Amniotic epithelial cell (primary cell): ENCODE measurements around the gene LAT.
A peak's percentile ranks its signal among the peaks of the same experiment; 100 is the strongest.
"Not testable (repeated sequence)": the region's sequence is repeated elsewhere in the genome, so short reads cannot be mapped to it uniquely, and the experiment has no call there.

Experiments
- DNase-seq: peaks from one replicate; pipeline ENCODE4 v3.0.0-alpha.2; 2010; ENCODE audit warnings: low read depth

The LAT gene

GRCh38 chr16:28984619-28985135 is at the start of gene LAT:
Gene LAT, plus strand, starts transcription at chr16:28985052. Its CDS starts 366 bp downstream, at chr16:28985418.
- no peak for DNase-seq

DNA sequence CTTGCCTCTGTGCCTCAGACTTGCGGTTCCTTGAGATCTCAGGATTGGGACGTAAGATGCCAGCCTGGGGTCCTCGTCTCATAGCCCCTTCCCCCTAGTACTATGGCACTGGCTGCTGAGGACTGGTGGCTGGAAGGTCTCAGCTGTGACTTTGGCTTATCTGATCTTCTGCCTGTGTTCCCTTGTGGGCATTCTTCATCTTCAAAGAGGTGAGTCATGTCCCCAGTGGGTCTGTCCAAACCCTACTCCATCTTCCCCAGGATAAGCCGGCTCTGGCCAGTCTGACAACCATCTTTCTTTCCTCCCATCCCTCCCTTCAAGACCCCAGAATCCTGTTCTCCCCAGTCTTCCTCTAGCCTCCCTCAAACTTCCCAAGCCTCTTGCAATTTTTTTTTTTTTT is 49.5 kb upstream of the LAT start:
- DNase-seq = no peak

DNA sequence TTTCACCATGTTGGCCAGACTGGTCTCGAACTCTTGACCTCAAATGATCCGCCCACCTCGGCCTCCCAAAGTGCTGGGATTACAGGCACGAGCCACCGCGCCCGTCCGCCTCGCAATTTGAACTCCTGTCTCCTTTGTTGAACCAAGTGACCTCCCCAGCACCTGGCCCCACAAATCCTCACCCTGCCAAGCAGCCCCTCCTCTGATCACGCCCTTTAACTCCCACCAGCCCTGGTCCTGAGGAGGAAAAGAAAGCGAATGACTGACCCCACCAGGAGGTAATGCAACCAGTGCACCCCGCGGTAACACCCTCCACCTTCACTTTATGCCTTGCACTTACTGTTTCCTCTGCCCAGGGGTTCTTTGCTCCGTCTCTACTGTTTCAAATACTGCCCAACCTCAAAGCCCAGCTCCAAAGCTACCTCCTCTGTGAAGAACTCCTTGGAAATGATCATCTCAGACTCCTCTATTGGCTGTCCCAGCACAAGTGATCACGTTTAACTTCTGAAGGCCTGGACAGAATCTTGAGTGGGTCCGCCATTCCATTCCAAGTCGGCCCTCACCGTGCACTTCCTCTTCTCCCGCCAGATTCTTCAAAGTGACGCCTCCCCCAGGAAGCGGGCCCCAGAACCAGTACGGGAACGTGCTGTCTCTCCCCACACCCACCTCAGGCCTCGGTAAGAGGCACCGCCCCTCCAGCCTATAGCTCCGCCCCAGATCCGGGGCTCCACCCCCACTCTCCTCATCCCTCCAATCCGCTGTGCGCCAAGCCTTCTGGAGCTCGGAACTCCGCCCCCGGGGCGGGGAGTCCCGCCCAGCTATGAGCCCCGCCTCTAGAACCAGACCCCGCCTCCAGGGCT is 48.7 kb upstream of the LAT start:
- DNase-seq = peak; percentile 79

GRCh38 chr16:28936784-28937155 is 48.1 kb upstream of the LAT start:
- no peak for DNase-seq

DNA sequence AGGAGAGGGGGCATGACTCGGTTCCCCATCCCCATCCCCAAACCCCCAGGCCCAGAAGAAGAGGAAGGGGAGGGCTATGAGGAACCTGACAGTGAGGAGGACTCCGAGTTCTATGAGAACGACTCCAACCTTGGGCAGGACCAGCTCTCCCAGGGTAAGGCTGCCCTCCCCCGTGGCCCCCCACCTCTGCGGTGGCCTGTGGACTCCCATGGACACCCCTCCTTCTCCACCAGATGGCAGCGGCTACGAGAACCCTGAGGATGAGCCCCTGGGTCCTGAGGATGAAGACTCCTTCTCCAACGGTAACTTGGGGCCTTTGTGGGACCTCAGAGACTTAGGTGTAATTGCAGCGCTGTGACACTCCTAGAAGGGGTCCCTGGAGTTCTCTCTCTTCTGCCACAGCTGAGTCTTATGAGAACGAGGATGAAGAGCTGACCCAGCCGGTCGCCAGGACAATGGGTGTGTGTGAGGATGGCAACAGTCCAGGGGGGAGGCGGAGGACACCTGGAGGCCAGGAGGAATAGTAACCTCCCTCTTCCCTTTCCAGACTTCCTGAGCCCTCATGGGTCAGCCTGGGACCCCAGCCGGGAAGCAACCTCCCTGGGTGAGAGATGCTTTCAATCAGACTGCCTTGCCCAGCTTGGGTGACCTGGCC is 47.5 kb upstream of the LAT start:
- no peak for DNase-seq

DNA sequence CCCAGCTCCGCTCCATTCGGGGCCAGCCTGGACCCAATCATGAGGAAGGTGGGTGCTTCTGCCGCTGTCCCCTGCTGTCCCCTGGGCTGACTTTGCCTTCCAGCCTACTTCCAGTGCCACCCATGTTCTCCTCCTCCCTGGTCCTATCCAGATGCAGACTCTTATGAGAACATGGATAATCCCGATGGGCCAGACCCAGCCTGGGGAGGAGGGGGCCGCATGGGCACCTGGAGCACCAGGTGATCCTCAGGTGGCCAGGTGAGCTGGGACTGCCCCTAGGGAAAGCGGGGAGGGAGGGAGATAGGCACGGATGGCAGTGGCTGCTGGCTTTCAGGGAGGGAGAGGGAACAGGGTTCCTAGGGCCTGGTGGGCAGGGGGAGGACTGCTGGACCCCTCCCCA is 46.1 kb upstream of the LAT start:
- no peak for DNase-seq

GRCh38 chr16:28939825-28940224 is 45.0 kb upstream of the LAT start:
- DNase-seq = not testable (repeated sequence)

GRCh38 chr16:28943281-28943680 is 41.6 kb upstream of the LAT start:
- DNase-seq = no peak

- no peak for DNase-seq
Observed at GRCh38 chr16:28946681-28947080, 38.2 kb upstream of the LAT start.

- DNase-seq = peak; percentile 100
Observed at GRCh38 chr16:28950648-28951409, 34.0 kb upstream of the LAT start, which contains the start of gene NFATC2IP. Gene NFATC2IP, plus strand, starts transcription at chr16:28950937. Its CDS starts 75 bp downstream, at chr16:28951012.

- no peak for DNase-seq
Observed at GRCh38 chr16:28951410-28951943, 33.4 kb upstream of the LAT start.

DNA sequence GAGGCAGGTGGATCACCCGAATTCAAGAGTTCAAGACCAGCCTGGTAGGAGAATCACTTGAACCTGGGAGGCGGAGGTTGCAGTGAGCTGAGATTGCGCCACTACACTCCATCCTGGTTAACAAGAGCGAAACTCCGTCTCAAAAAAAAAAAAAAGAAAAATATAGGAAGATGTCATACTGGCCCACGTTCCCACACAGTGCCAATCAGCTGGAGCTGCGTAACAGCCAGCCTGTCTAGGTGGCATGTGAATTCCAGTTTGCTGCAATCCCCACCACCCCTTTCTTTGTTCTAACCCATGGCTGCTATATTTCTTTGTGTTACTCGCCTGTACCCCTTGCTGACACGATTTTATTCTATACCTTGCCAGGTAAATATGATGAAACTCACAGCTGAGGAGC is 26.6 kb upstream of the LAT start:
- no peak for DNase-seq

DNA sequence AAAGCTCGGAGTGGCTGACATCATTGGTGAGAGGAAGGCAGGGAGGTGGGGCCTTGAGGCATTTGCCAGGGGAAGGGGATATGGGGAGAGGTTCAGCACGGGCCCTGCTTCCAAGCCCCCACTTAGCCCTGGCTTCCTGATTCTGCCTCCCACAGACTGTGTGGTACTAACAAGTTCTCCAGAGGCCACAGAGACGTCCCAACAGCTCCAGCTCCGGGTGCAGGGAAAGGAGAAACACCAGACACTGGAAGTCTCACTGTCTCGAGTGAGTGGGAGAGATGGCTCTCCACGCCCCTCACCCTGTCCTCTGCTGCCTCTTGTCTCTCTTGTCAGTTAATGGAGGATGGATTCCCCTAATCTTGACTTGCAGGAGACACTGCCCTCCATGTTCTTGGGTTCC is 26.0 kb upstream of the LAT start:
- no peak for DNase-seq

GRCh38 chr16:28964072-28964471 is 20.8 kb upstream of the LAT start:
- no peak for DNase-seq

- no peak for DNase-seq
Observed at GRCh38 chr16:28964496-28964895, 20.4 kb upstream of the LAT start.

- no peak for DNase-seq
Observed at GRCh38 chr16:28967156-28967555, 17.7 kb upstream of the LAT start.

DNA sequence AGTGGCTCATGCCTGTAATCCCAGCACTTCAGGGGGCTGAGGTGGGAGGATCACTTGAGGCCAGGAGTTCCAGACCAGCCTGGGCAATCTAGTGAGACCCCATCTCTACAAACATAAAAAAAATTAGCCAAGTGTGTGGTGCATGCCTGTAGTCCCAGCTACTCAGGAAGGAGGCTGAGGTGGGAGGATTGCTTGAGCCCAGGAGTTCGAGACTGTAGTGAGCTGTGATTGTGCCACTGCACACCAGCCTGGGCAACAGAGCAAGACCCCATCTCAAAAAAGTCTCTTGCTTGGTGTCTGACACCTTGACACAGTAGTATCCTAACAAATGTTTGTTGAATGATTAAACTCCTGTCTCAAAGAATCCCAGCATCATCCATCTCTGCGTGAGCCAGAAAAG is 15.2 kb upstream of the LAT start:
- not testable (repeated sequence) for DNase-seq

- peak; percentile 62 for DNase-seq
Observed at GRCh38 chr16:28974007-28974436, 10.8 kb upstream of the LAT start.

- peak; percentile 94 for DNase-seq
Observed at GRCh38 chr16:28974437-28975157, 10.3 kb upstream of the LAT start, which contains the start of gene SPNS1. Gene SPNS1, plus strand, starts transcription at chr16:28974778. Its CDS starts 374 bp downstream, at chr16:28975152.

DNA sequence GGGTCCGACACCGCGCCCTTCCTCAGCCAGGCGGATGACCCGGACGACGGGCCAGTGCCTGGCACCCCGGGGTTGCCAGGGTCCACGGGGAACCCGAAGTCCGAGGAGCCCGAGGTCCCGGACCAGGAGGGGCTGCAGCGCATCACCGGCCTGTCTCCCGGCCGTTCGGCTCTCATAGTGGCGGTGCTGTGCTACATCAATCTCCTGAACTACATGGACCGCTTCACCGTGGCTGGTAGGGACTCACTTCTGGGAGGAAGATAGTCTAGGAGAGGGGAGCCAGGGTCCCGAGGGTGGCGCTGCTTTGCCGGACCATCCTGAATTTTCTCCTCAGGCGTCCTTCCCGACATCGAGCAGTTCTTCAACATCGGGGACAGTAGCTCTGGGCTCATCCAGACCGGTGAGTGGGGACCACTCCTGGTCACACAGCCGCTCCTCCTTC is 9.7 kb upstream of the LAT start:
- no peak for DNase-seq
